A549 (cell line): ENCODE measurements around the gene COX14. TPM values are rescaled to one million over a fixed set of nuclear protein-coding genes. Genes with fewer than 3 reads are reported as not detected.

ENCODE experiments used
- ATAC-seq, 2 experiments: fragments of 200-7000 bp in 1 of 2; fragments of >200 bp in 1 of 2; cut with Nextera tagmentation in 1 of 2; cut with Tn5 transposase in 1 of 2; 3 replicates each; pipeline versions ENCODE4 v1.8.0 to v1.9.1; 2018 to 2020; ENCODE audit warnings: mild to moderate bottlenecking in 1 of 2, moderate library complexity in 1 of 2
- CTCF ChIA-PET: fragments of 300-600 bp; sonication (Branson Sonifier 250); formaldehyde crosslinking; extraction: SDS; loops from one replicate; lab custom pipeline; 2021; ENCODE audit warnings: antibody characterized with exemption, inconsistent platforms; lab: Yijun Ruan, JAX
- POLR2A ChIA-PET: fragments of 350-600 bp; formaldehyde crosslinking; extraction: SDS; loops from one replicate; lab custom pipeline; 2021; ENCODE audit warnings: antibody characterized with exemption, inconsistent platforms; lab: Yijun Ruan, JAX
- DNase-seq, 2 experiments: peaks; one replicate each; pipeline versions ENCODE4 v3.0.0 to v3.0.0-alpha.2; 2011 to 2016; ENCODE audit warnings: low read depth in 1 of 2, low spot score in 1 of 2
- FAIRE-seq: peaks from 2 replicates; lab custom pipeline; 2011; peaks lifted over from hg19 to GRCh38; lab: Jason Lieb, UNC
- H3K27ac ChIP-seq, 2 experiments: fragments of >200 bp; sonication (Bioruptor Twin); formaldehyde crosslinking; 3 replicates each; pipeline ENCODE4 v1.5.1; 2016 to 2017
- H3K4me1 ChIP-seq: fragments of >200 bp; sonication (Bioruptor Twin); formaldehyde crosslinking; 3 replicates; pipeline ENCODE4 v1.6.1; 2016
- H3K4me2 ChIP-seq: fragments of >200 bp; sonication (Bioruptor Twin); formaldehyde crosslinking; 3 replicates; pipeline ENCODE4 v1.6.1; 2016
- H3K4me3 ChIP-seq: fragments of >200 bp; sonication (Bioruptor Twin); formaldehyde crosslinking; 3 replicates; pipeline ENCODE4 v1.5.1; 2016
- H3K9me3 ChIP-seq: fragments of >200 bp; sonication (Bioruptor Twin); formaldehyde crosslinking; 3 replicates; pipeline ENCODE4 v1.6.1; 2016
- CBX2 ChIP-seq: fragments of 200-600 bp; sonication (generic); IDR thresholded peaks from 2 replicates; pipeline ENCODE4 v1.6.1; 2016; ENCODE audit warnings: low read depth, mild to moderate bottlenecking, borderline replicate concordance
- EHF ChIP-seq: fragments of 250-450 bp; sonication (Bioruptor Pico); IDR thresholded peaks from 2 replicates; pipeline ENCODE4 v1.5.0; 2020; ENCODE audit warnings: mild to moderate bottlenecking
- EHMT2 ChIP-seq: fragments of 200-600 bp; sonication (generic); IDR thresholded peaks from 2 replicates; pipeline ENCODE4 v1.6.1; 2016; ENCODE audit warnings: antibody characterized with exemption, low read depth, mild to moderate bottlenecking, moderate library complexity
- FOSL2 ChIP-seq, 2 experiments: fragments of 450-650 bp in 1 of 2; fragments of >200 bp in 1 of 2; sonication (Bioruptor Twin) in 1 of 2; formaldehyde crosslinking; IDR thresholded peaks; 2 replicates each; pipeline versions ENCODE4 v1.5.0 to v1.6.1; 2016 to 2020; ENCODE audit warnings: mild to moderate bottlenecking in 1 of 2, moderate library complexity in 1 of 2
- HOXB13 ChIP-seq: fragments of 250-450 bp; sonication (Bioruptor Pico); IDR thresholded peaks from 2 replicates; pipeline ENCODE4 v1.5.0; 2020; ENCODE audit warnings: low read depth, mild to moderate bottlenecking, moderate library complexity
- HOXB5 ChIP-seq: fragments of 250-450 bp; sonication (Bioruptor Pico); IDR thresholded peaks from 2 replicates; pipeline ENCODE4 v1.5.0; 2020; ENCODE audit warnings: mild to moderate bottlenecking, moderate library complexity
- JUN ChIP-seq, 2 experiments: fragments of >200 bp; sonication (Bioruptor Twin); formaldehyde crosslinking; IDR thresholded peaks; 2 replicates in 1 of 2; 3 replicates in 1 of 2; pipeline ENCODE4 v1.6.1; 2016 to 2017
- KDM1A ChIP-seq: fragments of 200-600 bp; sonication (generic); IDR thresholded peaks from 2 replicates; pipeline ENCODE4 v1.6.1; 2016; ENCODE audit warnings: low read depth, mild to moderate bottlenecking
- MAFK ChIP-seq: fragments of 450-650 bp; IDR thresholded peaks from 2 replicates; pipeline ENCODE4 v1.6.1; 2014; ENCODE audit not compliant: partially characterized antibody
- NPAS2 ChIP-seq: fragments of 250-450 bp; sonication (Bioruptor Pico); IDR thresholded peaks from 2 replicates; pipeline ENCODE4 v1.8.0; 2022; ENCODE audit warnings: mild to moderate bottlenecking, moderate library complexity, borderline replicate concordance
- PHF8 ChIP-seq: fragments of 200-600 bp; sonication (generic); IDR thresholded peaks from 2 replicates; pipeline ENCODE4 v1.6.1; 2016; ENCODE audit warnings: low read depth, mild to moderate bottlenecking, antibody characterized with exemption, moderate library complexity, borderline replicate concordance
- POLR2A ChIP-seq: IDR thresholded peaks from 2 replicates; pipeline ENCODE4 v1.6.1; 2012; ENCODE audit warnings: mild to moderate bottlenecking, low read length
- POLR2AphosphoS2 ChIP-seq: conservative IDR thresholded peaks from 2 replicates; pipeline ENCODE4 v1.6.1; 2012; ENCODE audit warnings: low read length, improper control_type of control experiment, inconsistent platforms
- RAD21 ChIP-seq, 2 experiments: fragments of >200 bp in 1 of 2; sonication (Bioruptor Twin) in 1 of 2; formaldehyde crosslinking in 1 of 2; IDR thresholded peaks in 1 of 2; conservative IDR thresholded peaks in 1 of 2; 2 replicates in 1 of 2; 3 replicates in 1 of 2; pipeline ENCODE4 v1.6.1; 2012 to 2018; ENCODE audit warnings: inconsistent platforms in 1 of 2
- RARB ChIP-seq: fragments of 250-450 bp; sonication (Bioruptor Pico); IDR thresholded peaks from 2 replicates; pipeline ENCODE4 v1.8.0; 2021; ENCODE audit warnings: mild to moderate bottlenecking, moderate library complexity
- RFX5 ChIP-seq: fragments of 450-650 bp; IDR thresholded peaks from 2 replicates; pipeline ENCODE4 v1.7.1; 2014; ENCODE audit warnings: antibody characterized with exemption, mild to moderate bottlenecking, moderate library complexity
- SREBF2 ChIP-seq: fragments of 450-650 bp; IDR thresholded peaks from 2 replicates; pipeline ENCODE4 v1.6.1; 2014; ENCODE audit warnings: mild to moderate bottlenecking, moderate library complexity
- WGBS: methylation state at CpG from one replicate; pipeline ENCODE4 v1.1.6; 2017; ENCODE audit errors: missing lambda C conversion rate; 5-methylcytosine and 5-hydroxymethylcytosine counted together
- polyA plus RNA-seq, 4 experiments: library from polyadenylated mRNA; depleted of rRNA in 3 of 4; stranded (reverse); fragments of >200 nt; fragmentation: RNase III in 1 of 4; extraction: RNeasy Plus Mini Kit Qiagen cat#74134 plus additional on column Dnase treatment in 1 of 4; gene quantifications; 2 replicates in 3 of 4; 3 replicates in 1 of 4; pipeline ENCODE4 v1.2.3, GENCODE V29; 2011 to 2017
- TF ChIP-seq, protein P1 (sequence below): fragments of 450-650 bp; IDR thresholded peaks from 2 replicates; pipeline ENCODE4 v1.6.1; 2014; ENCODE audit warnings: antibody characterized with exemption
- TF ChIP-seq, protein P2 (sequence below): fragments of 250-450 bp; sonication (Bioruptor Pico); IDR thresholded peaks from 2 replicates; pipeline ENCODE4 v1.5.0; 2021; ENCODE audit warnings: mild to moderate bottlenecking, moderate library complexity, borderline replicate concordance
- TF ChIP-seq, protein P3 (sequence below): fragments of 150-350 bp; IDR thresholded peaks from 2 replicates; pipeline ENCODE4 v1.6.1; 2014; ENCODE audit warnings: low read depth, mild to moderate bottlenecking, low read length
- TF ChIP-seq, protein P4 (sequence below): IDR thresholded peaks from 2 replicates; pipeline ENCODE4 v1.6.1; 2012

COX14 gene
- polyA plus RNA-seq, 2 of the 4 experiments (the other 2 are of a cell fraction), result 93.3 to 134 TPM

DNA sequence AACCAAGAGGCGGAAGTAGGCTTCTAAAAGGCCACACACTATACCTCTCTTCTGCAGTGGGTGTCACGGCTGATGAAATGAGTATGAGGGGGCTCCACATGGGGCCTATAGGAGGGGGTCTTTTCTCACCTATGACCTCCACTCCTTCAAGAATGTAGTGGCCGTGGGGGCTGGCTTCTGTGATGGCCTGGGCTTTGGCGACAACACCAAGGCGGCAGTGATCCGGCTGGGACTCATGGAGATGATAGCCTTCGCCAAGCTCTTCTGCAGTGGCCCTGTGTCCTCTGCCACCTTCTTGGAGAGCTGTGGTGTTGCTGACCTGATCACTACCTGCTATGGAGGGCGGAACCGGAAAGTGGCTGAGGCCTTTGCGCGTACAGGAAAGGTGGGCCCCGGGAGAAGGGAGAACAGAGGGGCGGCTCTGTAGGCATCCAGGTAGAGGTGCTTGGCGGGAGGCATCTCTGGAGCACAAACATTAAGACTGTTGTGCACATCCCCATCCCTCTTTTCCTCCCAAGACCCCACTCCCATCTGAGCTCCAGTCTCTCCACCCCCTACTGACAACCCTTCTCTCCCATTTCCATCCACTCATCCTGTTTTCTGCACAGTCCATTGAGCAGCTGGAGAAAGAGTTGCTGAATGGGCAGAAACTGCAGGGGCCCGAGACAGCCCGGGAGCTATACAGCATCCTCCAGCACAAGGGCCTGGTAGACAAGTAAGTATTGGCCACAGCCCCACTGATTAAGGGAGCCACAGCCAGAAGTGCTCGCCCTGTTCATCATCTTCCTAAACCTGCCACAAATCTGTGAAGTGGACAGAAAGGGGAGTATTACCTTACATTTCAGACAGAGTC lies 4.4 kb upstream of the COX14 start:
- no peak overlapping the region for H3K4me2 ChIP-seq
- TF ChIP-seq MAFK, result peak; percentile 69
- TF ChIP-seq, protein P1, sequence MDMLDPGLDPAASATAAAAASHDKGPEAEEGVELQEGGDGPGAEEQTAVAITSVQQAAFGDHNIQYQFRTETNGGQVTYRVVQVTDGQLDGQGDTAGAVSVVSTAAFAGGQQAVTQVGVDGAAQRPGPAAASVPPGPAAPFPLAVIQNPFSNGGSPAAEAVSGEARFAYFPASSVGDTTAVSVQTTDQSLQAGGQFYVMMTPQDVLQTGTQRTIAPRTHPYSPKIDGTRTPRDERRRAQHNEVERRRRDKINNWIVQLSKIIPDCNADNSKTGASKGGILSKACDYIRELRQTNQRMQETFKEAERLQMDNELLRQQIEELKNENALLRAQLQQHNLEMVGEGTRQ, result no peak
- TF ChIP-seq, all 56 proteins: peak for 1
- peaks cover 24% of the 10 kb centered on the region for H3K4me1 ChIP-seq
- WGBS, result 83% methylated on average over 17 of the region's 17 CpGs
- H3K27ac ChIP-seq, result no peak overlapping the region
- ChIA-PET CTCF (interaction anchor here (0.8 to 17.7 kb wide), 10 partner anchors 9 to 299 kb away, joined by 3 to 309 read pairs (median 6); partner anchors contain the start of genes GPD1 and SMARCD1), POLR2A (interaction anchor here (0.6 kb wide), 1 partner anchor 66 kb away, joined by 3 read pairs; no protein-coding TSS in a partner anchor)
- no peak for FAIRE-seq
- ATAC-seq, result no peak
- H3K4me3 ChIP-seq, result no peak overlapping the region
- H3K9me3 ChIP-seq, result no peaks in the 10 kb centered on the region
- no peak for DNase-seq

DNA sequence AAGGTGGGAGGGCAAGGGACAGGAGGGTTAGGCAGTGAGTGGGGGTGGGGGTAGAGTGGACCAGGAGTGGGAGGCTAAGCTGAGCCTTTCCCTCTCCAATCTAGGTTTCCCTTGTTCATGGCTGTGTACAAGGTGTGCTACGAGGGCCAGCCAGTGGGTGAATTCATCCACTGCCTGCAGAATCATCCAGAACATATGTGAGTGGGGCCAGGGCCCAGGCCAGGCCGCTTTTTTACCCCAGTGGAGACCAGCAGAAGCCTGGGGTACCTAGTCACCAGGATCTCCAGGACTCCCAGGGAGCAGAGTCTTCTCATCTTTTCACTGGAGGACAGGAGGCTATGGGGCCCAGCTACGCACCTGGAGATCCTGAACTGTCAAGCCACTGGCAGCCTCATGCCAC lies 2.7 kb upstream of the COX14 start:
- Histone ChIP-seq H3K4me1 (peaks cover 29% of the 10 kb centered on the region), H3K4me2 (no peak overlapping the region; the same call in 2 of the 3 replicates), H3K27ac (peak overlapping the region; percentile 27 to 84; a peak in 5 of 6 replicates), H3K9me3 (no peaks in the 10 kb centered on the region), H3K4me3 (no peak overlapping the region)
- no peak for DNase-seq
- ChIA-PET POLR2A (interaction anchor here (4.3 kb wide), 1 partner anchor 24 kb away, joined by 45 read pairs; the partner anchor contains the start of gene SMARCD1), CTCF (interaction anchor here (1.0 to 17.7 kb wide), 12 partner anchors 9 to 298 kb away, joined by 3 to 309 read pairs (median 23); partner anchors contain the start of genes CERS5, GPD1 and SMARCD1)
- WGBS, result 86% methylated on average over 3 of the region's 3 CpGs
- TF ChIP-seq PHF8 (no peak), NPAS2 (CRISPR knock-in tag) (no peak), HOXB5 (CRISPR knock-in tag) (no peak), SREBF2 (no peak), FOSL2 (IDR thresholded peaks at IDR 0.05) (no peak), FOSL2 (CRISPR knock-in tag; IDR thresholded peaks at IDR 0.05) (no peak), RAD21 (conservative IDR thresholded peaks at IDR 0.05 in 1 of 2, IDR thresholded peaks at IDR 0.05 in 1 of 2) (no peak), POLR2AphosphoS2 (no peak), EHMT2 (no peak), EHF (CRISPR knock-in tag) (no peak), CBX2 (no peak), RARB (CRISPR knock-in tag) (no peak), JUN (IDR thresholded peaks at IDR 0.05) (no peak), RFX5 (no peak), HOXB13 (CRISPR knock-in tag) (no peak), POLR2A (no peak), KDM1A (no peak)
- TF ChIP-seq, protein P2, sequence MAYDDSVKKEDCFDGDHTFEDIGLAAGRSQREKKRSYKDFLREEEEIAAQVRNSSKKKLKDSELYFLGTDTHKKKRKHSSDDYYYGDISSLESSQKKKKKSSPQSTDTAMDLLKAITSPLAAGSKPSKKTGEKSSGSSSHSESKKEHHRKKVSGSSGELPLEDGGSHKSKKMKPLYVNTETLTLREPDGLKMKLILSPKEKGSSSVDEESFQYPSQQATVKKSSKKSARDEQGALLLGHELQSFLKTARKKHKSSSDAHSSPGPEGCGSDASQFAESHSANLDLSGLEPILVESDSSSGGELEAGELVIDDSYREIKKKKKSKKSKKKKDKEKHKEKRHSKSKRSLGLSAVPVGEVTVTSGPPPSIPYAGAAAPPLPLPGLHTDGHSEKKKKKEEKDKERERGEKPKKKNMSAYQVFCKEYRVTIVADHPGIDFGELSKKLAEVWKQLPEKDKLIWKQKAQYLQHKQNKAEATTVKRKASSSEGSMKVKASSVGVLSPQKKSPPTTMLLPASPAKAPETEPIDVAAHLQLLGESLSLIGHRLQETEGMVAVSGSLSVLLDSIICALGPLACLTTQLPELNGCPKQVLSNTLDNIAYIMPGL (CRISPR knock-in tag), result no peak
- TF ChIP-seq, protein P3, sequence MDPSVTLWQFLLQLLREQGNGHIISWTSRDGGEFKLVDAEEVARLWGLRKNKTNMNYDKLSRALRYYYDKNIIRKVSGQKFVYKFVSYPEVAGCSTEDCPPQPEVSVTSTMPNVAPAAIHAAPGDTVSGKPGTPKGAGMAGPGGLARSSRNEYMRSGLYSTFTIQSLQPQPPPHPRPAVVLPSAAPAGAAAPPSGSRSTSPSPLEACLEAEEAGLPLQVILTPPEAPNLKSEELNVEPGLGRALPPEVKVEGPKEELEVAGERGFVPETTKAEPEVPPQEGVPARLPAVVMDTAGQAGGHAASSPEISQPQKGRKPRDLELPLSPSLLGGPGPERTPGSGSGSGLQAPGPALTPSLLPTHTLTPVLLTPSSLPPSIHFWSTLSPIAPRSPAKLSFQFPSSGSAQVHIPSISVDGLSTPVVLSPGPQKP, result no peak
- TF ChIP-seq, protein P4, sequence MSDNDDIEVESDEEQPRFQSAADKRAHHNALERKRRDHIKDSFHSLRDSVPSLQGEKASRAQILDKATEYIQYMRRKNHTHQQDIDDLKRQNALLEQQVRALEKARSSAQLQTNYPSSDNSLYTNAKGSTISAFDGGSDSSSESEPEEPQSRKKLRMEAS, result no peak
- FAIRE-seq, result no peak
- no peak for ATAC-seq
